WTC11 (cell line): ENCODE data around the gene BPIFA2.

Experiments
- ZNF121 ChIP-seq: sonication (generic); formaldehyde crosslinking; IDR thresholded peaks from 2 replicates; pipeline ENCODE4 v1.8.0; 2023; ENCODE audit warnings: missing genetic modification reagents
- ZNF232 ChIP-seq: sonication (generic); formaldehyde crosslinking; IDR thresholded peaks from 2 replicates; pipeline ENCODE4 v1.8.0; 2022; ENCODE audit warnings: mild to moderate bottlenecking, missing genetic modification reagents

DNA sequence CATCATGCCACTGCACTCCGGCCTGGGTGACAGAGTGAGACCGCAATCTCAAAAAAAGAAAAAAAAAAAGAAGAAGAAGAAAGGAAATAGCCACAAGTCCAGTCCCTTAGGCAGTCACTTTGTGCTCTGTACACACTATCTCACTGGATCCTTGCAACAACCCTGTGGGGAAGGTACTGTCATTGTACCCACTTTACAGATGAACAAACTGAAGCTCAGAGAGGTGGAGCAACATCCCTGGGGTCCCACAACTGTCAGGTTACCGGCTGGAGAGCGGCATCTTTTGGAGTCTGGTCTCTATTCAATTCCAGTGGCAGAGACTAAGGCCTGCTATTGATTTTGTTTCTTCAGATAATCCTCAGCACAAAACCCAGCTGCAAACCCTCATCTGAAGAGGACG, 12.2 kb downstream of the BPIFA2 start:
- no peak for TF ChIP-seq ZNF232 (CRISPR knock-in tag)
- no peak for TF ChIP-seq ZNF121 (CRISPR knock-in tag)
